Keratinocyte (primary cell): ENCODE results near the gene ACOT6.
A peak's percentile ranks its signal among the peaks of the same experiment; 100 is the strongest.

Experiments used
- CTCF ChIP-seq, 3 experiments: IDR thresholded peaks in 1 of 3; conservative IDR thresholded peaks in 1 of 3; optimal IDR thresholded peaks in 1 of 3; 2 replicates in 2 of 3; 3 replicates in 1 of 3; pipeline versions ENCODE3 to v1.5.1; 2011; ENCODE audit warnings: low read length in 3 of 3, mild to moderate bottlenecking in 3 of 3, moderate library complexity in 2 of 3, control low read depth in 1 of 3, inconsistent platforms in 1 of 3; ENCODE audit not compliant: insufficient read depth in 2 of 3; ENCODE audit errors: extremely low read depth in 1 of 3
- EZH2 ChIP-seq: IDR thresholded peaks from one replicate; pipeline ENCODE4 v1.6.1; 2012; ENCODE audit warnings: inconsistent platforms, mild to moderate bottlenecking, low read length, moderate library complexity

GRCh38 chr14:73634011-73634833, 21.9 kb downstream of the ACOT6 start:
- TF ChIP-seq CTCF (optimal IDR thresholded peaks at IDR 0.05 in 1 of 3, IDR thresholded peaks at IDR 0.05 in 1 of 3, conservative IDR thresholded peaks at IDR 0.05 in 1 of 3; ENCODE audit: extremely low read depth in 1 of 3, insufficient read depth in 2 of 3, low read length in 3 of 3) (peak in 1 of 3 experiments; percentile 35), EZH2 (peak; percentile 41)
